ENCODE data around the gene RAB8B.

RAB8B gene

DNA sequence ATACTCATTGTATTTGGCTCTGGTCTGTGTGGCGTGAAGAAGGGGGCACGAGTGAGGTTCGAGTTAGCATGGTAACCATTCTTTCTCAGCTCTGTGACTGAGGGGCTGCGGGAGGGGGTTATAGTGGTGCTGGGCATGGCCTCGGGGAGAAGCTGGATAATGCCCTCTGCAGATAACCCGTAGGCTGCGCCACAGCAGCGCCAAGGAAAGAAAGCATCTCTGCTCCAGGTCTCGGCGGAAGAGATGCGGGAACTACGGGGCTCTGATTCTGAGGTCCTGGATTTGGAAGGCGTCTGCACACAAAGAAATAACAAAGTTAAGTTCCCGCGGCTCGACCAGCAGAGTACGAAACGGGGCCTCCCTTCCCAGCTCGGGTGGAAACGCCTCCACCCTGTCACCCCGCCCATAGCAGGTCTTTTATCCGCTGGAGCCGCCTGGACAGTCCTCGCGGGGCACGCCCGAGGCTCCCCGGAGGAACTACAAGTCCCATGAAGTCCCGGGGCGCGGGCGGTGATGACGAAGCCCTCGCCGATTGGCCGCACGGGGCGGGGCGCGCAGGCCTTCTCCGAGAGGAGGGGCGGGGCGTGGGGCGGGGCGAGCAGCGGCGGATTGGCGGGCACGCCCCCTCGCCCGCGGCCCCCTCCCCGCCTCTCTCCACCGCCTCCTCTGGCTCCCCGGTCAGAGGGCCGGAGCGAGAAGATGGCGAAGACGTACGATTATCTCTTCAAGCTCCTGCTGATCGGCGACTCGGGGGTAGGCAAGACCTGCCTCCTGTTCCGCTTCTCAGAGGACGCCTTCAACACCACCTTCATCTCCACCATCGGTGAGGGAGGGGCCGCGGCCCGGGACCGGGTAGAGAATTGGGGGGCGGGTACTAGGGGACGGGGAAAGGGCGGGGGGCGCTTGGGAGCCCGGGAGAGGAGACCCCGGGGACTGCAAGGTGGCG lies at the start of gene RAB8B:
Gene RAB8B (plus strand): TSS at position 681 of the 946 bp plus-strand sequence. CDS start 19 bp downstream, at position 700.
- DNase-seq = peak; percentile 91 to 98

GRCh38 chr15:63140936-63141335 lies 48.5 kb upstream of the RAB8B start:
- no peak for DNase-seq

- DNase-seq = no peak
These were observed 44.0 kb upstream of the RAB8B start for GRCh38 chr15:63145426-63145825.

DNA sequence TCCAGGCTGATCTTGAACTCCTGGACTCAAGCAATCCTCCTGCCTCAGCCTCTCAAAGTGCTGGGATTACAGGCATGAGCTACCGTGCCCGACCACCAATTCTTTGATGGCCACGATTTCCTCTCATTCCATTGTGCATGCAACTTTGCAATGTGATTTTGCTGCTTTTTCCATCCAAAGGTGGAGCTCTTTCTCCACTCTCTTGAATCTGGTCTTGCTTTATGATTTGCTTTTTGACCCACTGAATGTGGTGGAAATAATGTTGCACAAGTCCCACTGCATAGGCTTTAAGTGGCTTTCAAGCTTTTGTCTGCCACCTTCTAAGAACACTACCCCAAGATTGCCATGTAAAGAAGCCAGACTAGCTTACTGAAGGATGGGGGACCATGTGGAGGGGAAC lies 42.7 kb upstream of the RAB8B start:
- peak in 1 of 2 experiments; percentile 11 for DNase-seq

DNA sequence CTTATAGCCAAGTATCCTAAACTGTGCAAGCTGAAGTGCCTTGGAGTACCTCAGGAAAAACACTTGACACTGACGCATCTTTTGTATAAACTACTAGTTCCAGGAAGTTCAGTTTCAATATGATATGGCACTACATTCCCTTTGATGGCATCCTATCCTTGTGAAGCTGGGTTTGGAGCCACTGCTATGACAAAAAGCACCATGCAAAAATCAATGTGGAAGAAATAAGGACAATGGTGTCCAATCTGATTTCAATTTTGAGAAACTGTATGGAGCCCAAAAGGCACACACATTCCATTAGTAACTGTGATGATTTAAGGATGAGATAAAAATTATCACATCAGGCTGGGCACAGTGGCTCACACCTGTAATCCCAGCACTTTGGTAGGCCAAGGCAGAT lies 37.7 kb upstream of the RAB8B start:
- no peak for DNase-seq

DNA sequence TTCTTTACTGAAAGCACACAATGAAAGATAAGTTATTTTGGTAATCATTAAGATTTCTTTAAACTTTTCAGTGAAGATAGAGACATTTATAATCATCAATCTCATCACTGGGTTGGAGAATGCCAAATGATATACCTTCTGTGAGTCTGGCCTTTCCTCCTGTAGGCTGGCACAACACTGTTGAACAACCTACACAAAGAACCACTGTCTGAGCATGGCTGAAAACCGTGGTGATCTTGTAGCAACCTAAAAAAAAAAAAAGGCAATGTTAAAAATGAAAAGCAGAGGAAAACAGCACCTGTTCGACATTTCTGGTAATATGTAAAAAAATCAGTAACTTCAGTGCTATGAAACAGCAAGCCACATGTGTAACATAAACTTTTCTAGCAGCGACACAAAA lies 33.9 kb upstream of the RAB8B start:
- peak in 1 of 2 experiments; percentile 26 for DNase-seq

DNA sequence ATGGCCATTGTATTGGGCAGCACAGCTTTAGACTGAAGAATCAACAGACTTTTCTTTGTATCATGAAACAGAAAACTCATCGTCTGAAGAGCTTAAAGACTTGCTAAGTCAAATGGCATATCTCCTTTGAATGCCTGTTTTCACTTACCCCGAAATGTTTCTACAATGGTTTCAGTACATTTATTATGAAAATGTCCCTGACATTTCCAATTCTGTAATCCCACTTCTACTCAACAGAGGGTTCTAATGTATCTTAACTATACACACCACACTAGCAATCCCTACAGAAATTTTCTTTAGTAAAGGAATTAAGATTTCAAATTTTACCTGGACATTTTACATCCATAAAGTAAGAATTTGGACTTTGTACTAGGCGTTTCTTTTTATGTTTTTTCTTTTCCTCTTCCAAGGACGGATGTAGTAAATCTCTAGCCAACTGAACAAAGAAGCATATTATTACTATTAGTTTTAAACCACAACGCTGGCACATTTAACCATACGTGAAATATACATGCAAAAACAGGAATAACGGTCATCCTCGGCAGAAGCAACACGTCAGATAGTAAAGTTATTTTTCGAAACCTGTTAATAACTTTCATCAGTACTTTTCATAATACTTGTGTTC lies 33.2 kb upstream of the RAB8B start:
- DNase-seq = peak in 1 of 2 experiments; percentile 13

DNA sequence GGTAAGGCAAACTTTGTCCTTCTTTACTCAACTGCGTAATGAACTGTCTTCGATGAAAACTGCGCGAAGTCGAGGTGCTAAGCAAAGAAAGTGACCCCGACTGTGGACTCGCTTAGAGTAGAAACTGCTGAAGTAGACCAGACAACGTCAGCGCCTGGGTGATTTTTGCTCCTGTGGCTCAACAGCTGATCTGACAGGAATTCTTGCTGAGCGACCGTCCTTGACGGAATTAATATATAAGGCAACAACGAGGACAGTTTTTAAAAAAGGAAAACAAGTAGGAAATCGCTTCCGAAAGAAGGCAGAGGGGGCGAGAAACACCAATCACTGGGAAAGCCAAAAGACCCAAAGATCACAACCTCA lies 32.7 kb upstream of the RAB8B start:
- peak; percentile 60 to 73 for DNase-seq

GRCh38 chr15:63157118-63157843 lies 32.1 kb upstream of the RAB8B start, which contains the start of gene RPS27L:
TSS of gene RPS27L (minus strand) at chr15:63157477. CDS start at chr15:63157405, 72 bp downstream.
- DNase-seq = peak; percentile 92 to 96

- DNase-seq = peak in 1 of 2 experiments; percentile 55
These were observed 31.4 kb upstream of the RAB8B start for GRCh38 chr15:63157891-63158431.

GRCh38 chr15:63160638-63161037 lies 28.8 kb upstream of the RAB8B start:
- DNase-seq = no peak

- DNase-seq = no peak
These were observed 26.2 kb upstream of the RAB8B start for GRCh38 chr15:63163217-63163616.

DNA sequence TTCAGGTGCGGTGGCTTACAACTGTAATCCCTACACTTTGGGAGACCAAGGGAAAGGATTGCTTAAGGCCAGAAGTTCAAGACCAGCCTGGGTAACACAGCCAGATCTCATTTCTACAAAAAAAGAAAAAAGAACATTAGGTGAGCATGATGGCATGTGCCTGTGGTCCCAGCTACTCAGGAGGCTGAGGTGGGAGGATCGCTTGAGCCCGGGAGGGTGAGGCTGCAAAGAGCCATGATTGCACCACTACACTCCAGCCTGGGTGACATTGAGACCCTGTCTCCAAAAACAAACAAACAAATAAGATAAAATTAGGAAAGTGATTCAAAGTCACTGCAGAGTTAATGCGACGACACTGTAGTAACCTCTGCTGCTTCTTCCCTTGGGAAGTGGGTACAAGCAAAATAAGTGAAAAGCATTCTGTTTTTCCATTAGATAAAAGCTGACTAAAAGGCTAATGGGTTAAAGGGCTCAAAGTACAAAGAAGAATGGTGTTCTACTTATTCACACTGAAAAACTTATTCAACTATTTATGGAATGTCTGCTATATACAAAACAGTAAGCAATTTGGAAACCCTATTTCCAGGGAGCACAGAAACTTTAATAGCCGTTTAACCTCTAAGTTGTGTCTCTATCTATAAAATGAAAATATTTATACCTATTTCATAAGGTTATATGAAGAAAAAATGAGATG lies 24.1 kb upstream of the RAB8B start:
- no peak for DNase-seq

- DNase-seq = peak in 1 of 2 experiments; percentile 5
These were observed 23.2 kb upstream of the RAB8B start for GRCh38 chr15:63166219-63166618.

GRCh38 chr15:63169788-63170187 lies 19.6 kb upstream of the RAB8B start:
- DNase-seq = no peak

DNA sequence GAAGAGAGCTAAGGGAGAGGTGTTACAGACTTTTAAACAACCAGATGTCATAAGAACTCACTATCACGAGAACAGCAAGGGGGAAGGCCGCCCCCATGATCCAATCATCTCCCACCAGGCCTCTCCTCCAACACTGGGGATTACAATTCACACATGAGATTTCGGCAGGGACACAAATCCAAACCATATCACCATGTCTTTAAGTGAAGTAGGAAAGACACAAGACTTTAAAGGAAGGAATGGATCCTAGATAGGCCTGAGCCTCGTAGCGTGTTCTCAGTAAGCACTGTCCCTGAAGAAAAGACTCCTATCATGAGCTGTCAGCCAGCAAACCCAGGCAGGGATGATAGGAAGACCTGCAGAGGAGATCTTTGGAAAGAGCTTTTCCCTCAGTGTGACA lies 17.0 kb upstream of the RAB8B start:
- DNase-seq = no peak

GRCh38 chr15:63172851-63173451 lies 16.5 kb upstream of the RAB8B start:
- no peak for DNase-seq

DNA sequence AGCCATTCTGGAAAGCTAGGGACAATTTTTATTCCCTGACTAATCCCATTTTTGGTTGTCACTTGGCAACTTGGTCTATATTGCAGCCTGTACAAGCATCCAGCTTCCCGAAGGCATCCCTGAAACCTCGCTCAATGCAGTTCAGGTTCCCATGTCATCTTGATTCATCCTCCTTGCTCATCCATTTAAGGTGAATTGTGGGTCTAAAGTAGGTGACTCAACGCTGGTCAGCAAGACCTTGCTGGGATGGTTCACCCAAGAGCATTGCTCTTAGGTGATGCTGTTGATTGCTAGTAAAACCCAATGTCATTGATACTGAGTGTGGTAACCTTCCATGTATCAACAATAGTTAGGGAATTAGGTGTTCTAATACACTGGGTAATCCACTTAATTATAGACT lies 13.1 kb upstream of the RAB8B start:
- DNase-seq = no peak

- DNase-seq = peak in 1 of 2 experiments; percentile 9
These were observed 11.4 kb upstream of the RAB8B start for GRCh38 chr15:63178034-63178433.

- DNase-seq = no peak
These were observed 8.7 kb upstream of the RAB8B start for GRCh38 chr15:63180746-63181145.

DNA sequence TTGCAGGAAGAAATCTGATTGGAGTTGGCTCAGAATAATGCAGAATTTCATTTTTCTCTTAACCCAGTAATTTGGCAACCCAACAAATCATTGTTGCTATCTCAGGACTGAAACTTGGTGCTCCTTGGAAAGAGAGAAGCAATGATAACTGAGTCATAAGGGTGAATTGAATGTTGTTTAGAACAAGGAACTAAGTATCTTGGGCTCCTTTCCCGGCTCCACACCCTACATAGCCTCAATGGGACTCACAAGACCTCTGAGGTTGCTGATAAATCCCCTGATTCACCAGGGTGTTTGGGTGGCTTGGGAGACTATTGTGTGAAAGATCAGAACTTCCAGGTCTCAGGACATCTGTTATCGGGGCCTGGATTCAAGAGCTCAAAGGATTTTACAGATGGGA lies 7.8 kb upstream of the RAB8B start:
- DNase-seq = no peak

GRCh38 chr15:63185206-63185605 lies 4.2 kb upstream of the RAB8B start:
- DNase-seq = no peak
